HG03045 (cell line): ENCODE measurements around the gene TCEA2.

Experiments
- ATAC-seq: cut with Tn5 transposase; IDR thresholded peaks from one replicate; pipeline ENCODE4 v1.9.1; 2021; ENCODE audit warnings: mild to moderate bottlenecking, moderate library complexity; ENCODE audit not compliant: unreplicated experiment

Gene TCEA2

DNA sequence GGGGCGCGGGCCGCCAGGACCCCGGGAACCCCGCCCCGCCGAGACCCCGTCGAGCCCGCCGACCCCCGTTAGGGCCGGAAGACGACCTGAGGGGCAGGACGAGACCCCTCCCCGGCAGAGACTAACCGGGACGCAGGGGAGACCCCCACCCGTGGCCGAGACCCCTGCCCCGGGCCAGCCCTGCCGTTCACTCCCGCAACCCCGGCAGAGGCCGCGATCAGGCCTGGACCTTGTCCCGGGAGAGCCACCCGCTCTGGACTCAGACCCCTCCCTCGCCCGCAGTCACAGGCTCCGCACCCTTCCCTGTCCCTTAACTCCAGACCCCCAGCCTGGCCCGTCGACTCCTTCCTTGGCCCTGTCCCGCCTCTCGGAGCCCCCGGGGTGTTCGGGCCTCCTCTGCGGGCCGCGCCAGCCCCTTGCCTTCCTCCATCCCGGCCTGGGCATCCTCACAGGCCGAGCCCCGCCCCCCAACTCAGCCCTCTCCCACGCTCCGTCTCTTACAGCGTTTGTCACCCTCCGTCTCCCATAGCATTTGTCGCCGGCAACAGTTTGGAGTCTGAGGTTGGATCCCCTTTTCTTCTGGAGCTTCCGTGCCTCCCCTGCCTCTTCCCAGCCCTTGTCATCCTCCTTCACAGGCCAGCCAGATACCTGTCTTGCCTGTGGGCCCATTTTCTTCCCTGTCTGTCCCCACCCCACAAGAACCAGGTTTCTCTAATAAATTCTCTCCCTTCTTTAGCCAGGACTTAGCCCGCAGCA is 569 bp downstream of the TCEA2 start:
- ATAC-seq, result no peak

DNA sequence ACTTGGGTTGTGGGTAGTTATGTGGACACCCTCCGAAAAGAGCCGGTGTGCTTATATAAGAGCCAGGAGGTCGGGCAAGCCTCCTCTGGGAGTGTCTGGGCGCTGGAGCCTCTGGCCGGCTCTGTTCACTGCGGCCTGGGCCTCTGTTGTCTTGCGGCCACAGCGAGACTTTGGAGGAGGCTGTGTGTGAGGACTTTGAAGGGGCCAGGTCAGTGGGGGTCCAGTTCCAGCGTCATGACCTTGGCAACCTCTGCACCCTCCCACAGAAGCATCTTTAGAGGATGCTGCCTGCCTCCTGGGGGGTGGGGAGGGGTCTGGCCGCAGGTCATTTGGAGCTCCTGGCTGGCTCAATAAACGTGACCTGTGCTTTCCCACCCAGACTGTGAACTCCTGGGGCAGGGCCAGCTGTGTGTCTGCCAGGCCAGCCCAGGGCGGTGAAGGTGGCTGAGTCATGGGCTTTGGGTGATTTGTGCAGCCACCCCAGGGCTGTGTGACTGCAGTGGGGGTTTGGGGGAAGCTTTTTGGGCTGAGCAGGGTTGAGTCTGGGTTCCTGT is 1.2 kb downstream of the TCEA2 start:
- ATAC-seq, result no peak

DNA sequence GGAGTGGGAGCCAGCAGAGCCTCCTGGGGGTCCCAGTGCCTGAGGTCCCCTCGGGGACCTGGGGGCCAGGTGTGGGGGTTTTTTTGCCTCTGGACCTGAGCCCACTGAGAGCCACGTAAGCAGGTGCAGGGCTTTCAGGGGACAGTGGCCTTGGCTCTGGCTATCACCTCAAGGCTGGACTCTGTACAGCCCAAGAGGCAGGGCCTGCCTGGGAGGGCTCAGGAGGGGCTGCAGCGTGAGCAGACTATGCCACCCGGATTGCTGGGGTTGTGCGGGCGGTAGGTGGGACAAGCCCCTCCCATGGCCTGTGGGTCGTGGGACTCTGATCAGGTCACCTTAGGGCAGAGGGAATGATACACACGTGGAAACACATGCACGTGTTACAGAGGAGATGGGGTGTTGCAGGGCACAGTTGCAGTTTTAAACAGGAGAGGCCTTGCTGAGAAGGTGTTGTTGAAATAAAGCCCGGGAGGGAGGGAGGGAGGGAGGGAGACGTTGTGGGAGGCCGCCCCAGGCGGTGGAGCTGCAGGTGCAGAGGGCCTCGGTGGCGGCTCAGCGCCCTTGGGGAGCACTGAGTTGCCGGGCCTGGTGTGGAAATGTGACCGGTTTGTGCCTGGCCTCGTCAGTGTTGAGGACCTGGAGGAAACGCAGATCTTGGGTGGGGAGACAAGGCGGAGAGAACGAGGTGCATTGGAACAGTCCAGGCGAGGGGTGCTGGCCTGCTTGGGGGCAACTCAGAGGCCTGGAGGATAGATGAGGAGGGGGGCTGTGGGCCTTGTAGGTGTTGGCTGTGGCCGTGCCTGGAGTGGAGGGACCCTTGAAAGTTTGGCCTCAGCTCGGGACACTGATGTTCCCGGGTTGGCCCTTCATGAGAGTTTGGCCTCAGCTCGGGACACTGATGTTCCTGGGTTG is 2.3 kb downstream of the TCEA2 start:
- no peak for ATAC-seq

DNA sequence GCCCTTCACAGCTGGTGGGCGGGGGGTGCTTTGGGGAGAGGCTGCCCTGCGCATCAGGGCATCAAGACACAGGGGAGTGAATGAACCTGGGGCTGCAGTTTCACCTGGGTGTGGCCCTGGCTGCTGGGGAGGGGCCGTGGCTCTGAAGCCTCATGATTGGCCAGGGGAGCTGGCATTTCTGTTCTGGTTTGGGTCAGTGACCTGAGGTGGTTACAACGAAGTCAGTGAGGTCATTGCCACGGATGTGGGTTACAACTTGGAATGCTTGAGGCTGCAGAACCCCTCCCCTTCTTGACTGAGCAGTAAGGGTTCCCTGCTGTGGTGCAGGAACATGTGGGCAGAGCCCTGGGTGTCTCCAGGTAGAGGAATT is 3.0 kb downstream of the TCEA2 start:
- peak; percentile 31 for ATAC-seq

DNA sequence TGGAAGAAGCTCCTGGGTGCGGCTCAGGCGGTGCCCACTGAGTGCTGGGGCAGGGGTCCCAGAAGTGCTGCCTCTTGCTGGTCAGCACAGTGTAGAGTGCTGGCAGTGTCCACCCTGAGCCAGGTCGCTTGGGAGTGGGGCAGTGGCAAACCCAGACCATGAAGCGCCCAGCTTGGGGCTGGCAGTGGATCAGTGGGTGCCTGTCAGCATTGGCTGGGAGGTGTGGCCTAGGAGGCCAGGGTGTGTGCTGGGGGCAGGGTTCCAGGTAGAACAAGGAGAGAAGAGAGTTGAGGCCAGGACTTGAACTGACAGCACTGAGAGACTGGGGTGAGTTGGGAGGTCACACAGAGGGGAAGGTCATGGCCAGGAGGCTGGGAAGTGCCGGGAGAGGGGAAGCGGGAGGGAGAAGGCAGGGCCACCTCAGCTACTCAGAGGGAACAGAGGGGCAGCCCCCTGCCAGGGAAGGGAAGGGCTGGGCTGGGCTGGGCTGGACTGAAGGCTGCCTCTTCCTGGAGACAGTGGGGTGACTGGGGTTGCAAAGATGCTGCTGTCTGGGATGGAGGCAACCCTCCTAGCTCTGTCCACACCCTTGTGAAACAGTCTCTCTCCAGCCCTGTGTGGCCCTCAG is 4.1 kb downstream of the TCEA2 start:
- no peak for ATAC-seq

DNA sequence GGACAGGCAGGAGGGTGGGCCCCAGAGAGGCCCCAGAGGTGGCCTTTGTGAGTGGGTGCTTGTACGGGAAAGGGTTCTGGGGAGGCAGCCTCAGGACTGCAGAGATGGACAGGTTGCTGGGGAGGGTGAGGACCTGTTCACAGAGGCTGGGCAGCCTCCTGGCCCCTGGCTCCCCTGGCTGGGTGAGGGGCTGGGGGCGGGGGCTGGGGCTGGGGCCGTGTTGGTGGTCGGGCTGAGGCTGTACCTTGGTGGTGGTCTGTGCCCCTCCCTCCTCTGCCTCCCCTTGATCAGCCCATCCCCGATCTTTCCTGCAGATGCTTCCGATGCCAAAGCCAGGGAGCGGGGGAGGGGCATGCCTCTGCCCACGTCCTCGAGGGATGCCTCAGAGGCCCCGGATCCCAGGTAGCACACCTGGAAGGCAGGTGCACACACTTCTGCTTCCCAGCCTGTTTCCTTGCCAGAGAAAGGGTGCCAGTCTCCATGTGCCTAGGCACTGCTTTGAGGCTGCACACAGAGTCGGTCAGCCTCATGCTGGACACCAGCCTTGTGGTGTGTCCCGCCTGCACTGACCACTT is 4.8 kb downstream of the TCEA2 start:
- ATAC-seq, result no peak

DNA sequence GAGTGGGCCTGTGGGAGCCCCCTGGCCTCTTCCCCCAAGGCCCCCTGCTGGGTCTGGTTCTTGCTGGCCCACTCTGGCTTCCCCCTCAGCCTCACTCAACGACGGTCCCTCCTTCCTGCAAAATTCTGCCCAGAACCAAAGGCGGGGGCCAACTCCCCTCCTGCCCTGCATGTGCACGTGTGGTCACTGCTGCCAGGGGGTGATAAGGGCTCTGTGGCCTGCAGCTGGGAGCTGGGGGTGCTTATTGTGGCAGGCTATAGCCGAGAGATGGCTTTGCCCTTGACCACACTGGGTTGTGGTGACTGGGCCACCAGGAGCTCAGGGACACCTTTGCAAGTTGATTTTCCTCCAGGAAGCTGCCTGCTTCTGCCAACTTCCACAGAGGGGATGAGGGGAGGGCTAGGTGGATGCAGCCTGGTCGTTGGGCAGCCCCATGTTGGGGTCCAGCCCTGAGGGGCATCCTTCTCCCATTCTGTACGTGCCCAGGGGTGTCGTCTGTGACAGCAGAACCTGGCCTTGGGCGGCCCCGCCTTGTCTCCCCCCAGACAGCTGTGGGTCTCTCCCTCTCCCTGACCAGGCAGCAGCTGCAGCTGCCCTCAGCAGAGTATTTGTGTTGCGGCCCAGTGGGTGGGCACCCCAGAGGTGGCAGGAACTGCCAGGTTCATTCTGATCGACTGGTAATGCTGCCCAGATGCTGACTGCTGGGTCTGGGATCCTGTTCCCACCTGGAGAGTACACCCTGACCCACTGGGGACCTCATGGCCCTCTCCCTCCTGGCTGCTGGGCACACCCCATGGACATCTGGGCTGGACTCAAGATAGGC is 5.6 kb downstream of the TCEA2 start:
- no peak for ATAC-seq

DNA sequence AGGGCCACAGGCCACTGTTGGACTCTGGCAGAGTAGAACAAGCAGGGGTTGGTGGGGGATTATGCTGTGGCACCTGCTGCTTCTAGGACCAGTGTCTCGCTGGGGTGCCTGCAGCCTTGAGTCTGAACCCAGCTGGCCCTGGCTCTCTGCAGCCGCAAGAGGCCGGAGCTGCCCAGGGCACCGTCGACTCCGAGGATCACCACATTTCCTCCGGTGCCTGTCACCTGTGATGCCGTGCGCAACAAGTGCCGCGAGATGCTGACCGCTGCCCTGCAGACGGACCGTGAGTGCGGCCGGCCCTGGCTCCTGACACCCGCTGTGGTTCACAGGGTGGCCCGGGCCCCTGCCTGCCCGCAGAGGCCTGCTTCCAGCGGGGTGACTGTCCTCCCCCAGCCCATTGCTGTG is 6.2 kb downstream of the TCEA2 start:
- no peak for ATAC-seq

DNA sequence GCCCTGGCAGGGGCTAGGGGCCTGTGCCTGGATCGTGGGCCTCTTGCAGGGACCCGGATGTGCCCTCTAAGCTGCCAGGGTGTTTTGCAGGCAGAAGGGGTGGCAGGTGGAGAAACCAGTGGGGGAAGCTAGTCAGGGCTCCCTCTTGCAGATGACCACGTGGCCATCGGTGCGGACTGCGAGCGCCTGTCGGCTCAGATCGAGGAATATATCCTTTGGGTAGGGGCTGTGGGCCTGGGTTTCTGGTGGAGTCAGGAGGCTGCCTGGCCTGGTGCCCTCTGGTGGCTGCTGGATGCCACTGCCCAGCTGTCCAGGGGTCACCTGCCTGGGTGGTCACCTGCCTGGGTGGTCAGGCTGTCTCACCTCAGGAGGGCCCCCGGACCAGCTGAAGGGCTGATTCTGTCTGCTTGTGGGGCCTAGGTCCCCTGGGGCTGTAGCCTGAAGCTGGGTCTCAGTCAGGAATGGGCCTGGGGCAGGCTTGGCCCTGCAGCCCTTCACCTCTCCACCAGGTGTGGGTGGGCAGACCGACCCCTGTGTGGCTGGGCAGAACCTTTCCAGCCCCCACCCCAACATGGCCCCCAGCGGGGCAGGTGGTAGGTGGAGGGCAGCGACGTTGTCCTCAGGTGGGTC is 6.7 kb downstream of the TCEA2 start:
- ATAC-seq, result no peak

DNA sequence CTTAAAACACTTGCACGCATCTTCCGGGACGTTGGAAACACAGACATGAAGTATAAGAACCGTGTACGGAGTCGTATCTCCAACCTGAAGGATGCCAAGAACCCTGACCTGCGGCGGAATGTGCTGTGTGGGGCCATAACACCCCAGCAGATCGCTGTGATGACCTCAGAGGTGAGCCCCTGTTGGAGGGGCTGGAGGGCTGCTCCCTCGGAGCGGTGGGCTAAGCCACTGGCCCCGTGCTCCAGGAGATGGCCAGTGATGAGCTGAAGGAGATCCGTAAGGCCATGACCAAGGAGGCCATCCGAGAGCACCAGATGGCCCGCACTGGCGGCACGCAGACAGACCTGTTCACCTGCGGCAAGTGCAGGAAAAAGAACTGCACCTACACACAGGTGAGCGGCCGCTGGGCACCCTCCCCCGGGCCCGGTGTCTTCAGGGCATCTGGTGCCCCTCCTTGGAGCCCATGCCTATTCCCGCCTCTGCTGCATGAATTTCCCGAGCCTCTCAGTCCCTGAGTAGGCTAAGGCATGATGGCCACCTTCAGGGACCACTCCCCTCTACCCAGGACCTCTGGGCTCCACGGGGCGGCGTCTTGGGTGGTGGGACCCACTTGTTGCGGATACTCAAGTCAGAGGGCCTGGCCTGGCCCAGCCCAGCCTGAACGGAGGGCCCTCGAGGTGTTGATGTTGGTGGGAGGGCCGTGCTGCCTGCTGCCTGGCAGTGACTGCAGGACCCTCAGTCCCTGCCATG is 7.4 kb downstream of the TCEA2 start:
- no peak for ATAC-seq

DNA sequence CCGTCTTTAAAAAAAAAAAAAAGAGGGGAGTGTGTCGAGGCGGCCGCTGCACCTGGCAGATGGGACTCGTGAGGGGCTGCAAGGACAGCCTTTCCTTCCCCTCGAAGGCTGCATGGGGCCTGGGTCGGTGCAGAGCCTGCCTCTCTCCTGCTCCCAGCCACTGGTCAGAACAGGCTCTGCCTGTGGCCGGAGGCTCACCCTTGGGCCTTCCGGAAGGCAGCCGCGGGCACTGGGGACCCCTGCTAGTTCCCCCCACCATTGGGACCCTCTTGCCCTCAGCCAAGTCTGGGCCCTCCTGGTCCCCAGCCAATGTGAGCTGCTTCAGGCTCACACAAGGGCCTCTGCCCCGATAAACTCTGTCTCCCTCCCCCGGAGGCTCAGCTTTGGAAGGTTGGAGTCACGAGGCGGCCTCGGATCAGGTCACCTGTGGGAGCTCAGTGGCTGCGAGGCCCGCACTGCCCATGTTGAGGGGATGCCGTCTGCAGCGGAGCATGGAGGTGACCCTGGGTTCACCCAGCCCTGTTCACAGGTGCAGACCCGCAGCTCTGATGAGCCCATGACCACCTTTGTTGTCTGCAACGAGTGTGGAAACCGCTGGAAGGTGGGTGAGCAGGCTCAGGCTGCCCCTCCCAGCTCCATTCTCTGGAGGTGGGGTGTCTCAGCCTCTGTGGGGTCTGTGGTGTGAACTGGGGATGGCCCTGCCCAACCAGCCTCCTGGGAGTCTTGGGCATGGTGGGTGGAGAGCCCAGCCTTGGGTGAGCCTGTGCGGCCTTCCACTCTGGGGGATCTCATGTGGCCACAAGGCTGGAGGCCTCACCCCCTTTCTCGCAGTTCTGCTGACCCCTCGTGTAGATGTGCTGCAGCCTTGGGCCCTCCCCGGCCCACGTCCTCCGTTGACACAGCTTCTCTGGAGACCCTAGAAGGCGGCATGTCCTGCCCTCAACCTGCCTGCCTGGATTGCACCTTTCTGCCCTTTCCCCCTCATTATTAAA is 8.6 kb downstream of the TCEA2 start:
- no peak for ATAC-seq

DNA sequence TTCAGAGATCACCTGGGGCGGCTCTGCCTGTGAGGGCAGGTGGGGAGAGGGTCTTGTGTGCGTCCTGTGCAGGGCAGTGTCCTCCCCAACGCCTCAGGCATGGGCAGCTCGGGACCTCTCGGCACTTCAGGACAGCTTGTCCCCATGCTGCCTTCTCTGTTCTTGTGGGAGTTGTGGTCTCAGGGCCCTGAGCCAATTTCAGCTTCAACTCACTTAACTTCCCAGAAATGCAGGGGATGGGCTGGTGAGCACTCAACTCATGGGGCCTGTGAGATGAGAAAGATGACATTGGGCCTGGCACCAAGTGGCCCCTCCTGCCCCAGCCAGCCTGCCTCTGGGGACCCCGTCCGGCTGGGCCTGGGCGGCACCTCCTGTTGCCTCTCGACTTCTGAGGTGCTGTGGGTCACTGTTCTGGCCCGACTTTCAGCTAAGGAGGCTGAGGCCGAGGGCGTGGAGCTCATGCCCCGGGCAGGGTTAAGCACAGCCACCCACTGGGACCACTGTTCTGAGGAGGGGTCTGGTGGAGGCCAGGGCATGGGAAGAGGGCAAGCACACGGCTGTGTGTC is 9.6 kb downstream of the TCEA2 start:
- ATAC-seq, result no peak

DNA sequence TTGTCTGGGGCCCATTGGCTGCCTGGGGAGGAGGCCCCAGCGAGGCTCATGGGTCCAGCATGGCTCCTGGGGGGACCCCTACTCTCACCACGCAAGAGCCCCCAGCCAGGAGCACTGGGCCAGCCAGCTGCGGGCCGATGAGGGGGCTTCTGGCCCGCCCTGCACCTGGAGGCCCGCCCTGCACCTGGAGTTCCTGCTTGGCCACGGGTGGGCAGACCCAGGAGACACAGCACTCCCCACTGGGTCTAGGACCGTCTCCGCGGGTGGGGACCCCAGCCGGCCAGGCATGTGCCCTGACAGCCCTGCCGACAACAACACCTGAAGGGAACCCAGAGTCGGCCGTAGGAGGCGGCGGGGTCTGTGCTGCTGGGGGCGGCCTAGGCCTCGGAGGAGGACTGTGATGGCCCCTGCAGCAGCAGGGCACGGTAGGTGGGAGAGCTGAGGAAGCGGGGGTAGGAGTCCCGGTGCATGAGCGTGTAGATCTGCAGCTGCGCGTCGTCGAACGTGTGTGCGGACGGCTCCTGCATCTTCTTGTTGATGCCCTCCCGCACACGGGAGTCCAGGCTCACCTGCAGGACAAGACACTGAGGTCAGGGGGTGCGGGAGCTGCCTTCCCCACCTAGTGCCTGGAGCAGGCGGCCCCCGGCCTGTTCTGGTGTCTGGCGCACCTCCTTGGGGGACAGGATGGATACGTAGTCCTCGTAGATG is 10.6 kb downstream of the TCEA2 start:
- ATAC-seq, result no peak

DNA sequence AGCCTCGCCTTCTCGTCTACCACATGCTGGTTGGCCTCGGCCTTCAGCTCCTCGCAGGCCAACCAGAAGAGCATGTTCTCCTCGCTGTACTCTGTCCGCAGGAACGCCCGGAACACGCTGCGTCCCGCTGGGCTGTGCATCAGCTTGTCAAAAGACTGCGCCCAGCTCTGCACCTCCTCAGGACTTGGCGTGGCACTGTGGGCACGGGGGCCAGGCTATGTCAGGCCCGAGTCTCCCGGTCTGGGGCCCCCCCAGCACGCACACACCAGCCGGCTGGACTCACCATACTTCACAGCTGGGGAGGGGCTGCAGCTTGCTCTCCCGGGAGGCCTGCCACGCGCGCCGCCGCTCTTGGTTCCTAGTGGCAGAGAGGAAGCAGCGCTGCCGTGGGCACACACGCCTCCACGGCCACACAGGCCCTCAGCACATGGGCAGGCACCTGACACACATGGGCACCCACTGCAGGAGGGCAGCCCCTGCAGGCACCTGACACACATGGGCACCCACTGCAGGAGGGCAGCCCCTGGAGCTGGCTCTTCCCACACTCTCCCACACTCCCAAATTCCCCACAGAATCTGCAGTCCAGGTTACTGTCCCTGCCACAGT is 11.3 kb downstream of the TCEA2 start:
- ATAC-seq, result no peak

DNA sequence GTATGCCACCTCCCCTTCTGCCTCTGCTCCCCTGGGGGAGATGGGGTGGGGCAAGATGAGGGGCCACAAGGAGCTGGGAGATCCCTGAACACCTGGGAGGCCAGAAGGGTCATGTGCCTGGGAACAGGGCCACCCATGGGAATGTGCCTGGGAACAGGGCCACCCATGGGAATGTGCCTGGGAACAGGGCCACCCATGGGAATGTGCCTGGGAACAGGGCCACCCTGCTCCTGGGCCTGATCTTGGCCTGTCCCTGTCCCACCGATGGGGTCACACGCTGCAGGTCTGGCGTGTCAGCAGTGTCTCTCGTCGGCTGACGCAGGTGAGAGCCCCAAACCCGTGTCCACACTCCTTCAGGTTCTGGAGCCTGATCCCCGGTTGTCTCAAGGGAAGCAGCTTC is 12.0 kb downstream of the TCEA2 start:
- ATAC-seq, result no peak

DNA sequence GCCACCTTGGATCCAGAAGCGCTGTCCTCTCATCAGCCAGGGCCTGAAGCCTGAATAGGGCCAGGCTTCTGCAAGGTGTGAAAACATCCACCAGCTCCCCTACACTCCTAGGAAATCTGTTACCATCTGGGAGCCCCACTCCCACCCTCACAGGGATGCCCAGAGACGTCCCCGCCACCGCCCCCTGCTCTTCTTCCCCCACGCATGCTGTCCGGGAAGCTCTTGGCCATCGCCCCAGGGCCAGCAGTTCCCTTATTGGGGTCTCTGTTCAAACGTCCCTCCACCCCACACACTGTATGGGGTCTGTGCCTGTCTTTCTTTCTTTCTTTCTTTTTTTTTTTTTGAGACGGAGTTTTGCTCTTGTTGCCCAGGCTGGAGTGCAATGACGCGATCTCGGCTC is 12.6 kb downstream of the TCEA2 start:
- ATAC-seq, result no peak
